IPS-NIHi11 (cell line): ENCODE results near the gene RTN4R.

Source experiments
- DNase-seq: peaks from one replicate; pipeline ENCODE4 v3.0.0; 2012; ENCODE audit warnings: mixed read lengths, low spot score

The RTN4R gene

GRCh38 chr22:20201837-20202392, 66.2 kb downstream of the RTN4R start:
- no peak for DNase-seq

DNA sequence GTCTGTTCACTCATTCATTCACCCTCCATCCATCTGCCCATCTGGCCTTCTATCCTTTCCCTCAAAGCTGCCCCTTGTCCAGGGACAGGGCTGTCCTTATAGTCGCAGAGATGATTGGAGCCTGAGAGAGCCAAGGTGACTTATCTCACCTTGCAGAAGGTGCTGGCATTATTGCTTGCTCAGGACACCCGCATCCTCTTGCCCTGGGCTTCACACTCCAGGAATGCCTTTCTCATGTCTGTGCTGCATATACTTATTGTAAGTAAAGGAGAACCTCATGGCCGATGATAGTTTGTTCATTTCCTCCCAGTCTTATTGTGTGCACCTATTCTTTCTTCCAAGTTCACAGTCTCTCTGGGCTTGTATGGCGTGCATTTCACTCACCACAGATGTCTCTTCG, 68.2 kb downstream of the RTN4R start:
- DNase-seq, result no peak

GRCh38 chr22:20199413-20199842, 68.7 kb downstream of the RTN4R start:
- no peak for DNase-seq

DNA sequence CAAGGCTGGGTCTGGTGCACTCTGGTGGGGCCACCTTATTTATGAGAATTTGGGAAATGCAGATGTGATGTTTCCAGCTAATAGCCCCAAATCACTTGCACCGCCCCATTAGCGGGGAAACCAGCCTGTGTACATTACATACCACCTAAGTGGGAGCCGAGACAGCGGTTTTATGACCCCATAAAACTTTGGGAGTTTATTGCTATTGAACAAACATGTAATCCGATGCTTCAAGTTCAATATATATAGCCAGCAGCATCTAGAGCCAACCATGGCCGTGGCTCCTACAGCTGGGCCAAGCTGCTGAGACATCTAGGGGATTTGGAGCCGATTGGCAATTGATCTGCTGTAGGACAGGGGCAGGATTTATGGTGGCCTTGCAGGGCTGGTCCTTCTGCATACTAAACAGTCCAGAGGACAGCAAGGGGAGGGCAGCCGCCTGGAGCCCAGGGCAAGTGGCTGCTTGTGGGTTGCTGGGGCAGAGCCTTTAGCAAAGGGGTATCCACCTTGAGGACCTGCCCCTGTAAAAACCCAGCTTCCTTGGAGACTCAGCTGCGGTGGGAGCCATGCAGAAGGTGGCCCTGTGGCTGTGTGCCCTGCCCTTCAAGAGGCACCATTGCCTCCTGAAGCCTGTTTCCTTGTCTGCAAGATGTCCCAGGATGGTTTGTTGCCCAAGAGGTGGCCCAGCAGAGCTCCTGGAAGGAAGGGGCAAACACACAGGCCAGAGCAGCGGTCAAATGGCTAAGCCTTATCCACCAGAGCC, 69.4 kb downstream of the RTN4R start:
- no peak for DNase-seq

- DNase-seq, result no peak
Measured at GRCh38 chr22:20197407-20198030, 70.6 kb downstream of the RTN4R start.

DNA sequence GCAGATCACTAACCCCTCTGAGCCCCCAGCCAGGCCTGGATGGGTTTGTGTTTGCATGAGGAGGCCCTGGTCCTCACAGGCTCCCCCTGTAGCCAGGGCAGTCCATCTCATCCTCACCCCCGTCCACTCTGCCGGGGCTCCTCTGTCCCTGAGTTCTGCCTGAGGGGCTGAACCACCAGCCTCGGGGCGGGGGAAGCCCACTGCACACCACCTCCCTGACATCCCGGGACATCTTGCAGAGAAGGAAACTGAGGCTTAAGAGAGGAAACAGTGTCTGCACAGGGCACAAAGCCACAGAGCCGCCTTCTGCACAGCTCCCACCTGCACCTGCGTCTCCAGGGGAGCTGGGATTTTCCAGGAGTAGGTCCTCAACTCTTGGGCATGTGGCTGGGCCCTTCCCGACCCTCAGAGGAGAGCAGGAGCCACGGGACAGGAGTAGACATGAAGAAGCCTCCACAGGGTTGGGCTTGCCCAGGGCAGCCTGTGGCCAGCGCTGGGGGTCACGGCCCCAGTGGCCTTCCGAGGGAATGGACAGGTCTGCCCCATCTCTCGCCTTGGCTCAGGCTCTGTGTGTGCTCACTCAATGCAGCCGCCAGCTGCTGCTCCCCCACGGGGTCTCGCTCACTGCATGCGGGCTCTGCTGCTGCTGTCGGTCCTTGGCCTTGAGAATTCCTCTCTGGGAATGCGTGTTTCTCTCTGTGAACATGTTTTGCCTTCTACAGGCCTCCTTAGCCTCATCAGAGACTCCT, 71.8 kb downstream of the RTN4R start:
- DNase-seq, result no peak

DNA sequence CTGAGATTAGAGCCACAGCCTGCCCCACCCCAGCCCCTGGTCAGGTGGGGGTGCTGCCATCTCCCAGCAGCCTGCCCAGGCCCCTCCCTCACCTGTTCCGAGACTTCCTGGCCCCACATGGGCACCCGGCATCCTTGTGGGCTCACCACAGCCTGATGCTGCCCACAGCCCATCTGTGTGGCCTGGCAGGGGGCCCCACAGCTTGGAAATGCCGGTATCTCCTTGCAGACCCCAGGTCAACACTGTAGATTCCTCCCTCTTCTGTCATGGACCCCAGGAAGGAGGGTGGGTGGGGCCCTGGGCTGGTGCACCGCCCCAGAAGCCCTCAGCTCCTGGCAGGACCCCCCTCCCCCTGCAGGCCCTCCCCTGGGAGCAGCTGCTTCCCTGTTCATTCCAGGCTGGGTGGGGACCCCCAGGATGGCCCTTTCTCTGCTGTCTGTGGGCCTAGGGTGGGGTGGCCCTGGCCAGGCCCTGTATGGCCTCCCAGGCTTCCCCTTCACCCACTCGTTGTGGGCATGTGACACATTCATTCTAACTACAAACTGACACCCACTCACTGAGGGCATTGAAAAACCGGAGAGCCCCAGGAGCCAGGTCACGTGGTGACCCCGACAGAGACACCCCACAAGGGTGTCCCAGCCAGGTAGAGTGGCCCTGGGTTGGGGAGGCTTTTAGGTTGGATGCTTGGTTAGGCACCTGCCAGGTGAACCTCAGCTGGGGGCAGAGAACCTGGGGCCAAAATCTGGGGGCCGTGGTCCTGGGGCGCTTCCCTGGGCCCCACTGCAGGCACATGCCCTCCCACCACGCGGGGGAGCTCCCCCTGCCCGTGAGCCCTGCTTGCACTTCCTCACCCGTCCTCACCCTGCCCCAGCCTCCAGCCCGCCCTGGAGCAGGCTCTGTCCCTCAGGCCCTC, 73.2 kb downstream of the RTN4R start:
- peak; percentile 65 for DNase-seq

DNA sequence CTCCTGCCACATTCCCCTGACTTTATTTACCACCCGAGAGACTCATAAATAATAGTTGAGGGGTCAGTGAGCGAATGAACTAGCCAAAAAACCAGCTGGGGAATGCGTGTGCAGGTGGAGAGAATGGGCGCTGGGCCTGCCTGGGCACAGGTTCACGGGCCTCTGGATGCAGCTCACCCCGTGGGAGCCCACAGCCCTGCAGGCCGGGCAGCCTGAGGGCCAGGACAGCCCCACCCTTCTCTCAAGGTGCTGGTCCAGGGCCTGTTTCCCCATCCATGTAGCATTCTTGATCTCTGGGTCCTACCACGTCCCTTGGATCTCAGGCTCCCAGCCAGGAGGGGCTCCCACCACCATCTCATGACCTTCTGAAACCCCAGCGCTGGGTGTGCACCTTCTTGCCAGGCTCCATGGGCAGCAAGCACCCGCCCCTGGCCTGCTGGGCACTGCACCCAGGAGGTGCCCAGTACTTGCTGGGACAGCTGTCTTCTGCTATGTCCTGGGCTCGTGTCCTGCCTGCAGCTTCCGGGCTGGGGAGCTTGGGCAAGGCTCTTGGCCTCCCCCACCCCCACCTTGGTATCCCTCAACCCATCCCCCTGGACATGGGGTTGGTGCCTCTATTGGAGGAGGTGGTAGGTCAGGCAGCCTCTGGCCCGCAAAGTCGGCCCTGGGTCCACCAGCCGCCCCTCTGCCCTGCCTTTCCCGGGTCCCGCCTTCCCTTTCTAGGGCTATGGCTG, 74.2 kb downstream of the RTN4R start:
- DNase-seq, result no peak

- DNase-seq, result no peak
Measured at GRCh38 chr22:20192972-20193760, 75.0 kb downstream of the RTN4R start.

DNA sequence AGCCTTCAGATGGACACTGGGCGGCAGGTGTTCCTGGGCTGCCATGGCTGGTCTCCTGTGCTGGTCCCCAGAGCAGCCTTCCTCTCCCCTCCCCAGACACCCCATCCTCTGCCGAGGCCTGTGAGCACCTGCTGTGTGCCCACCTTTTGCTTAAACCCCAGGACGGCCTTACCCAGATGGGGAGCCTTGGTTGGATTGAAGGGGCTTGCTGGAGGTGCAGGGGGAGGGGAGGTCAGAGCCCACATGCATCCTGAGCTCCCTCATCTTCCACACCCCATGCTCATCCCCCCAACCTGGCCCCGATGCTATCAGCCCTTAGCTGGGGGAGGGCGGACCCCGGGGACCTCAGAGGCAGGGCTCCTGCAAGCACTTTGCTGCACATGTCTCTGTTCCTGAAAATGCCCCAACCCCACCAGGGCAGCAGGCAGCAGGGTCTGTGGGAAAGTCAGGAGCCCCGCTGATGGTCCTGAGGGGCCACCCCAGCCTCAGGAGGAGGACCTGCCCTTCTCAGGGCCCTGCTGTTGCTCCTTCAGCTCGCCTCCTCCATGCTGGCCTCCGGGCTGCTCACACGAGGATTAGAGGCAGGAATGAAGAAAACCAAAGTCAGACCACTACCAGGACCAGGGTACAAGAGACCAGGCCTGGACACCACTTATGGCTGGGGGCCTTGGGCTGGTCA, 75.7 kb downstream of the RTN4R start:
- DNase-seq, result no peak

DNA sequence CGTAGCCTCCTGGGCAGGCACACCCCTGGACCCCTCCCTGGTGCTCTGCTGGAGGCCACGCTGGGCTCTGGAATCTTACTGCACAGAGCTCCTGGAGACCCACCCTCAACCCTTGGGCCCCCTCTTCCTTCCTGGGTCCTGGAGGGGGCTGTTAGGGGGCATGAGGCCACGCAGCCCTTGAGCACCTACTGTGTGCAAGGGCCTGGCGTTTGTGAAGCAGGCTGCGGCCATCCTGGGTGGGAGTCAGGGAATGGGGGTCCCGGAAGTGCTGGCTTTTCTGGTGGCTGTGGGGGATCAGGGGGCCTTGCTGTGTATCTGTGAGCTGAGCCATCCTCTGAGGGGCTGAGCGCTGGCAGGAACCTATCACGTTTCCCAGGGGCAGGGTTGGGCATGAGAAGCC, 76.3 kb downstream of the RTN4R start:
- DNase-seq, result no peak
